ENCODE results near the gene LMCD1.

LMCD1 gene

DNA sequence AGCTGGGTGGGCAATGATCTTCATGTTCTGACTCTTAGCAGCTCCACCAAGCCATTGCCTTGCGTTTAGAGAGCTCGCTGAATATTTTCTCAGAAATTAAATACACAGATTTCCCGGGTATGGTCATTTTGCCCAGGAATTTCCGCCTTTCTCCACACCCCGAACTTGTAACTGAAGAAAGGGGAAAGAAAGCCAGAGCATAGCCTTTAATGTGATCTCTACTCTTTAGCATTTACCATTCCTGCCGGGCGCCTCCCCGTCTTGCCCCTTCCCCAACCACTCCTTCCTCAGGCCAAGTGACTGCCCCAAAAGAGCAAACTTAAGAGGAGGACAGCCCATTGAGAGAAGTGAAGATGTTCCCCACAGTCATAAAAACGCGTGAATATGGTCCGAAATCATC is 53.1 kb downstream of the LMCD1 start:
- peak overlapping the region; percentile 100 for H2AK5ac ChIP-seq (ENCODE audit: low read length, severe bottlenecking)
- H3K36me3 ChIP-seq (ENCODE audit: control insufficient read depth in 1 of 2, insufficient read depth in 2 of 2, low read depth in 1 of 2, low read length in 2 of 2): peaks cover 36 to 42% of the 10 kb centered on the region in 2 experiments
- peaks cover 21% of the 10 kb centered on the region for H3K4me1 ChIP-seq (ENCODE audit: control insufficient read depth, insufficient read depth, low read depth, low read length)
- H3K27ac ChIP-seq (ENCODE audit: low read length, poor library complexity, severe bottlenecking): peak overlapping the region; percentile 92
- peak overlapping the region; percentile 76 to 99 for H2BK12ac ChIP-seq (ENCODE audit: low read length in 2 of 2)
- no peak overlapping the region for H3K4me3 ChIP-seq (ENCODE audit: insufficient read depth in 1 of 2, low read depth in 1 of 2, low read length in 2 of 2)
- H2BK15ac ChIP-seq (ENCODE audit: low read depth, poor library complexity, severe bottlenecking): no peak overlapping the region
- H3K4ac ChIP-seq (ENCODE audit: low read depth in 1 of 2, low read length in 2 of 2): peak overlapping the region; percentile 40 to 91
- peak overlapping the region; percentile 92 for H2BK120ac ChIP-seq (ENCODE audit: low read depth, low read length)
- H2BK5ac ChIP-seq (ENCODE audit: low read depth, low read length, poor library complexity, severe bottlenecking): peak overlapping the region; percentile 88
- peak overlapping the region; percentile 57 for H4K91ac ChIP-seq (ENCODE audit: low read length)
- no peak for DNase-seq
- H3K23ac ChIP-seq (ENCODE audit: low read length in 2 of 2): no peak overlapping the region
- no peak overlapping the region for H3K4me2 ChIP-seq (ENCODE audit: low read length, poor library complexity, severe bottlenecking)
- H3K9ac ChIP-seq (ENCODE audit: low read length): peak overlapping the region; percentile 69
- peaks cover 23% of the 10 kb centered on the region for H3K79me1 ChIP-seq (replicated peaks; ENCODE audit: low read length, poor library complexity, severe bottlenecking)
- H3K9me3 ChIP-seq (ENCODE audit: control insufficient read depth, low read length): no peaks in the 10 kb centered on the region
- no peaks in the 10 kb centered on the region for H3K27me3 ChIP-seq (ENCODE audit: control insufficient read depth in 1 of 2, insufficient read depth in 1 of 2, low read length in 2 of 2)
- H3K18ac ChIP-seq (ENCODE audit: low read depth in 1 of 2, low read length in 2 of 2): peak overlapping the region; percentile 87 to 88
- H4K8ac ChIP-seq (ENCODE audit: low read length): peak overlapping the region; percentile 83
- no peak overlapping the region for H3K14ac ChIP-seq (ENCODE audit: low read length in 2 of 2)
- 66% methylated on average over 11 of the region's 11 CpGs for WGBS
- H2AFZ ChIP-seq (ENCODE audit: low read depth, low read length): peak overlapping the region; percentile 18

DNA sequence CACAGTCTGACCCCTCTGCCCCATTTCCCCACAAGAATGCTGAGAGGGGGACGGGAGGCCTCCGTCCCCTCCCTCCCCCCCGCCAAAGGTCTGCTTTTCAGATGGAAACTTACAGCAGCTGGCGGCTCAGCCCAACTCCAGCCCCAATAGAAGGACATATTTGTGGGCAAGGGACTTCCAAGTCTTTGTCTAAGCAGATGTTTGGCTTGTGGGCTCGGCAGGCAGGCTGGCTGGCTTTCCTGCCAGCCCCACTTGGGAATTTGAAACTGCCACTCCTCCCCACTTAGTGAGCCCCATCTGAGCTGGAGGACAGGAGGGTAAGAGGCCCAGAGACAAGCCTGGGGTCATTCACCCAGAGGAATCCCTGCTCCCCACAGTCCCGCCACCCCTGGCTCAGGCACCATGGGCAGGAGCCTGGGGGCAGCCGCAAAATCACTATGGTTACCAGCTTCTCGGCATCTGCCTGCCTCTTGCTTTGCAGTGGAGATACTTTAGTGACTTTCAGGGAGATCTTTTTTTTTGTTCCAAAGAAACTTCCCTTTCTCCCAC is 53.6 kb downstream of the LMCD1 start:
- Histone ChIP-seq H3K9ac (ENCODE audit: low read length) (peak overlapping the region; percentile 69), H2AK5ac (ENCODE audit: low read length, severe bottlenecking) (peak overlapping the region; percentile 63), H3K4ac (ENCODE audit: low read depth in 1 of 2, low read length in 2 of 2) (peak overlapping the region; percentile 76 to 88), H4K8ac (ENCODE audit: low read length) (no peak overlapping the region), H3K27ac (ENCODE audit: low read length, poor library complexity, severe bottlenecking) (peak overlapping the region; percentile 92), H3K23ac (ENCODE audit: low read length in 2 of 2) (no peak overlapping the region), H3K14ac (ENCODE audit: low read length in 2 of 2) (no peak overlapping the region), H2BK12ac (ENCODE audit: low read length in 2 of 2) (peak overlapping the region; percentile 57 to 94), H3K27me3 (ENCODE audit: control insufficient read depth in 1 of 2, insufficient read depth in 1 of 2, low read length in 2 of 2) (no peaks in the 10 kb centered on the region), H2BK5ac (ENCODE audit: low read depth, low read length, poor library complexity, severe bottlenecking) (peak overlapping the region; percentile 88), H3K4me1 (ENCODE audit: control insufficient read depth, insufficient read depth, low read depth, low read length) (peaks cover 22% of the 10 kb centered on the region), H3K4me3 (ENCODE audit: insufficient read depth in 1 of 2, low read depth in 1 of 2, low read length in 2 of 2) (no peak overlapping the region), H3K18ac (ENCODE audit: low read depth in 1 of 2, low read length in 2 of 2) (peak overlapping the region; percentile 87 to 96), H3K36me3 (ENCODE audit: control insufficient read depth in 1 of 2, insufficient read depth in 2 of 2, low read depth in 1 of 2, low read length in 2 of 2) (peaks cover 31 to 38% of the 10 kb centered on the region in 2 experiments), H2BK120ac (ENCODE audit: low read depth, low read length) (peak overlapping the region; percentile 92), H2BK15ac (ENCODE audit: low read depth, poor library complexity, severe bottlenecking) (peak overlapping the region; percentile 98), H3K9me3 (ENCODE audit: control insufficient read depth, low read length) (no peaks in the 10 kb centered on the region), H2AFZ (ENCODE audit: low read depth, low read length) (peak overlapping the region; percentile 32), H3K4me2 (ENCODE audit: low read length, poor library complexity, severe bottlenecking) (peak overlapping the region; percentile 24), H4K91ac (ENCODE audit: low read length) (peak overlapping the region; percentile 85), H3K79me1 (replicated peaks; ENCODE audit: low read length, poor library complexity, severe bottlenecking) (peaks cover 20% of the 10 kb centered on the region)
- peak; percentile 93 for DNase-seq
- 36% methylated on average over 7 of the region's 8 CpGs for WGBS

DNA sequence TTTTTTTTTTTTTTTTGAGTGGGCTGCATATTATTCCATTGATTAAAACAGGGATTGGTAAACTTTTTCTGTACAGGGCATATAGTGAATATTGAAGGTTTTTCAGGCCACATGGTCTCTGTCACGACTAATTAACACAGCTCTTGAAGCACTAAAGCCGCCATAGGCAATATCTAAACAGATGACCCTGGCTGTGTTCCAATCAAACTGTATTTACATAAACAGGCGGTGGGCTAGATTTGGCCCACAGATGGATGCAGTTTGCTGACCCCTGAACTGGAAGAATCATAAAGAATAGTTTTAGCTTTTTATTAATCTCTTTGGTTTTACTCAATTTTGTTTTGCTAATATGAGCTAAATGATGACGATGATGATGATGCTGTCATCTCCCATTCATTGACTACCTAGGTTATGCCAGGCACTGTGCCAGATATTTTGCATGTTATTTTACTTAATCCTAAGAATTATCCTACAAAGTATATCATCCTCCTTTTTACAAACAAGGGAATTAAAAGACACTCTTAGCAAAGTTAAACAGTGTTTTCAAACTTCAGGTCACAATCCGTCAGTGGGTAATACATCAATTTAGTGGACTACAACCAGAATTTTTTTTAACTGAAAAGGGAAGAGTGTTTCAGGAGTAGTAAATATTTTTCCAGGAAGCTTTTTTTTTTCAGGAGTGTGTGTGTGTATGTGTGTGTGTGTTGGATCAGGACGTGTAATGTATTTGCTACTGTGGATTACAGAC is 54.3 kb downstream of the LMCD1 start:
- H3K79me1 ChIP-seq (replicated peaks; ENCODE audit: low read length, poor library complexity, severe bottlenecking): peaks cover 18% of the 10 kb centered on the region
- no peaks in the 10 kb centered on the region for H3K27me3 ChIP-seq (ENCODE audit: control insufficient read depth in 1 of 2, insufficient read depth in 1 of 2, low read length in 2 of 2)
- peak overlapping the region; percentile 3 for H2AK5ac ChIP-seq (ENCODE audit: low read length, severe bottlenecking)
- 59% methylated on average over 4 of the region's 6 CpGs for WGBS
- H4K91ac ChIP-seq (ENCODE audit: low read length): no peak overlapping the region
- H2BK5ac ChIP-seq (ENCODE audit: low read depth, low read length, poor library complexity, severe bottlenecking): no peak overlapping the region
- H3K4me3 ChIP-seq (ENCODE audit: insufficient read depth in 1 of 2, low read depth in 1 of 2, low read length in 2 of 2): no peak overlapping the region
- no peak overlapping the region for H2BK15ac ChIP-seq (ENCODE audit: low read depth, poor library complexity, severe bottlenecking)
- no peak overlapping the region for H3K4ac ChIP-seq (ENCODE audit: low read depth in 1 of 2, low read length in 2 of 2)
- H3K36me3 ChIP-seq (ENCODE audit: control insufficient read depth in 1 of 2, insufficient read depth in 2 of 2, low read depth in 1 of 2, low read length in 2 of 2): peaks cover 27 to 35% of the 10 kb centered on the region in 2 experiments
- peak overlapping the region in 1 of 2 experiments; percentile 19 for H2BK12ac ChIP-seq (ENCODE audit: low read length in 2 of 2)
- H3K4me1 ChIP-seq (ENCODE audit: control insufficient read depth, insufficient read depth, low read depth, low read length): peaks cover 23% of the 10 kb centered on the region
- peak overlapping the region; percentile 92 for H3K27ac ChIP-seq (ENCODE audit: low read length, poor library complexity, severe bottlenecking)
- no peak overlapping the region for H3K23ac ChIP-seq (ENCODE audit: low read length in 2 of 2)
- no peak overlapping the region for H3K14ac ChIP-seq (ENCODE audit: low read length in 2 of 2)
- H3K9ac ChIP-seq (ENCODE audit: low read length): peak overlapping the region; percentile 69
- H3K9me3 ChIP-seq (ENCODE audit: control insufficient read depth, low read length): no peaks in the 10 kb centered on the region
- no peak overlapping the region for H4K8ac ChIP-seq (ENCODE audit: low read length)
- H3K4me2 ChIP-seq (ENCODE audit: low read length, poor library complexity, severe bottlenecking): no peak overlapping the region
- no peak overlapping the region for H2AFZ ChIP-seq (ENCODE audit: low read depth, low read length)
- DNase-seq: peak; percentile 38
- H2BK120ac ChIP-seq (ENCODE audit: low read depth, low read length): no peak overlapping the region
- no peak overlapping the region for H3K18ac ChIP-seq (ENCODE audit: low read depth in 1 of 2, low read length in 2 of 2)

DNA sequence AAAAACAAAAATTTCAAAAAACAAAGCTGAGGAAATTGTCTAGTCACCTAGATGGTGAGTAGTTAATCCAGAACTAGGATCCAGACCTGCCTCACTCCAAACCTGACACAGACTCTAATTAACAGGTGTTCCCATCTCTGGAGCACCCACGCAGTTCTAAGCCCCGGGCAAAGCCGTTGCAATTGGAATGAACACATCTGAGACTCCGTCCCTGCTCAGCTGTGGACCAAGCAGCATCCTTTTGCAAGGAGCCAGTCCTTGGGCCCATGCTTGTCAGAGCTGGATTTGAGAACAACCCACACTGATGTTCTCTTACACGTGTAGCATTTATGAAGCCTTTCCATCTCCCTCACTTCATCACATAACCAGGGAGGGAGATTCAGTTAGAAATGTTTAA is 54.8 kb downstream of the LMCD1 start:
- H2BK5ac ChIP-seq (ENCODE audit: low read depth, low read length, poor library complexity, severe bottlenecking): no peak overlapping the region
- peak overlapping the region; percentile 22 for H2BK120ac ChIP-seq (ENCODE audit: low read depth, low read length)
- no peak overlapping the region for H2BK15ac ChIP-seq (ENCODE audit: low read depth, poor library complexity, severe bottlenecking)
- no peak overlapping the region for H3K4me3 ChIP-seq (ENCODE audit: insufficient read depth in 1 of 2, low read depth in 1 of 2, low read length in 2 of 2)
- peaks cover 22 to 35% of the 10 kb centered on the region in 2 experiments for H3K36me3 ChIP-seq (ENCODE audit: control insufficient read depth in 1 of 2, insufficient read depth in 2 of 2, low read depth in 1 of 2, low read length in 2 of 2)
- peak overlapping the region; percentile 8 to 26 for H3K4ac ChIP-seq (ENCODE audit: low read depth in 1 of 2, low read length in 2 of 2)
- no peak overlapping the region for H3K23ac ChIP-seq (ENCODE audit: low read length in 2 of 2)
- no peak overlapping the region for H3K4me2 ChIP-seq (ENCODE audit: low read length, poor library complexity, severe bottlenecking)
- peak overlapping the region; percentile 17 for H3K27ac ChIP-seq (ENCODE audit: low read length, poor library complexity, severe bottlenecking)
- WGBS: 95% methylated on average over 4 of the region's 5 CpGs
- H2AFZ ChIP-seq (ENCODE audit: low read depth, low read length): no peak overlapping the region
- H3K18ac ChIP-seq (ENCODE audit: low read depth in 1 of 2, low read length in 2 of 2): peak overlapping the region; percentile 26 to 52
- H3K9me3 ChIP-seq (ENCODE audit: control insufficient read depth, low read length): no peaks in the 10 kb centered on the region
- H4K8ac ChIP-seq (ENCODE audit: low read length): no peak overlapping the region
- peak overlapping the region; percentile 73 to 76 for H2BK12ac ChIP-seq (ENCODE audit: low read length in 2 of 2)
- H4K91ac ChIP-seq (ENCODE audit: low read length): peak overlapping the region; percentile 5
- H3K9ac ChIP-seq (ENCODE audit: low read length): peak overlapping the region; percentile 31
- no peaks in the 10 kb centered on the region for H3K27me3 ChIP-seq (ENCODE audit: control insufficient read depth in 1 of 2, insufficient read depth in 1 of 2, low read length in 2 of 2)
- H2AK5ac ChIP-seq (ENCODE audit: low read length, severe bottlenecking): peak overlapping the region; percentile 57
- peaks cover 25% of the 10 kb centered on the region for H3K4me1 ChIP-seq (ENCODE audit: control insufficient read depth, insufficient read depth, low read depth, low read length)
- no peak overlapping the region for H3K14ac ChIP-seq (ENCODE audit: low read length in 2 of 2)
- DNase-seq: peak; percentile 27
- peaks cover 18% of the 10 kb centered on the region for H3K79me1 ChIP-seq (replicated peaks; ENCODE audit: low read length, poor library complexity, severe bottlenecking)

Data from mesenchymal stem cell (in vitro differentiated cells and primary cell).